Progenitor cell of endocrine pancreas (in vitro differentiated cells): Measurements from ENCODE around the gene ZCCHC3. TPM values are rescaled to one million over a fixed set of nuclear protein-coding genes. Genes with fewer than 3 reads are reported as not detected.

Source experiments
- DNase-seq: peaks from one replicate; pipeline ENCODE4 v3.0.0; 2021; ENCODE audit warnings: low spot score; ENCODE audit not compliant: unreplicated experiment
- H3K27ac Mint-ChIP-seq: 2 replicates; pipeline ENCODE4 v1.8.0; 2021; ENCODE audit warnings: mild to moderate bottlenecking, moderate library complexity, mixed read lengths
- H3K27me3 Mint-ChIP-seq: 2 replicates; pipeline ENCODE4 v1.8.0; 2021; ENCODE audit warnings: mixed read lengths
- H3K36me3 Mint-ChIP-seq: 2 replicates; pipeline ENCODE4 v1.8.0; 2022; ENCODE audit warnings: mixed read lengths; ENCODE audit not compliant: insufficient read depth
- H3K4me1 Mint-ChIP-seq: 2 replicates; pipeline ENCODE4 v1.8.0; 2021; ENCODE audit warnings: low read depth, mixed read lengths
- H3K4me3 Mint-ChIP-seq: 2 replicates; pipeline ENCODE4 v1.8.0; 2021; ENCODE audit warnings: low read depth, mild to moderate bottlenecking, moderate library complexity, mixed read lengths
- H3K9me3 Mint-ChIP-seq: 2 replicates; pipeline ENCODE4 v1.8.0; 2021; ENCODE audit warnings: low read depth, mixed read lengths
- total RNA-seq: library from RNA; stranded (reverse); gene quantifications from 2 replicates; pipeline ENCODE4 v1.2.1, GENCODE V29; 2021
- TF ChIP-seq, protein P1 (sequence below): fragments of 200-600 bp; sonication (generic); IDR thresholded peaks from one replicate; pipeline ENCODE4 v1.5.0; 2021; ENCODE audit warnings: antibody characterized with exemption, mild to moderate bottlenecking; ENCODE audit not compliant: unreplicated experiment

Gene ZCCHC3
- total RNA-seq, 1 donor from 2014 or later, result 31.2 TPM

GRCh38 chr20:341682-342081, 44.3 kb downstream of the ZCCHC3 start:
- no peak for DNase-seq
- H3K4me3 Mint-ChIP-seq, result no peak overlapping the region
- H3K4me1 Mint-ChIP-seq, result peaks cover 6% of the 10 kb centered on the region
- no peaks in the 10 kb centered on the region for H3K9me3 Mint-ChIP-seq
- H3K36me3 Mint-ChIP-seq, result no peaks in the 10 kb centered on the region
- TF ChIP-seq, protein P1, sequence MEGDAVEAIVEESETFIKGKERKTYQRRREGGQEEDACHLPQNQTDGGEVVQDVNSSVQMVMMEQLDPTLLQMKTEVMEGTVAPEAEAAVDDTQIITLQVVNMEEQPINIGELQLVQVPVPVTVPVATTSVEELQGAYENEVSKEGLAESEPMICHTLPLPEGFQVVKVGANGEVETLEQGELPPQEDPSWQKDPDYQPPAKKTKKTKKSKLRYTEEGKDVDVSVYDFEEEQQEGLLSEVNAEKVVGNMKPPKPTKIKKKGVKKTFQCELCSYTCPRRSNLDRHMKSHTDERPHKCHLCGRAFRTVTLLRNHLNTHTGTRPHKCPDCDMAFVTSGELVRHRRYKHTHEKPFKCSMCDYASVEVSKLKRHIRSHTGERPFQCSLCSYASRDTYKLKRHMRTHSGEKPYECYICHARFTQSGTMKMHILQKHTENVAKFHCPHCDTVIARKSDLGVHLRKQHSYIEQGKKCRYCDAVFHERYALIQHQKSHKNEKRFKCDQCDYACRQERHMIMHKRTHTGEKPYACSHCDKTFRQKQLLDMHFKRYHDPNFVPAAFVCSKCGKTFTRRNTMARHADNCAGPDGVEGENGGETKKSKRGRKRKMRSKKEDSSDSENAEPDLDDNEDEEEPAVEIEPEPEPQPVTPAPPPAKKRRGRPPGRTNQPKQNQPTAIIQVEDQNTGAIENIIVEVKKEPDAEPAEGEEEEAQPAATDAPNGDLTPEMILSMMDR, result no peak
- peaks cover 10% of the 10 kb centered on the region for H3K27me3 Mint-ChIP-seq
- no peak overlapping the region for H3K27ac Mint-ChIP-seq

DNA sequence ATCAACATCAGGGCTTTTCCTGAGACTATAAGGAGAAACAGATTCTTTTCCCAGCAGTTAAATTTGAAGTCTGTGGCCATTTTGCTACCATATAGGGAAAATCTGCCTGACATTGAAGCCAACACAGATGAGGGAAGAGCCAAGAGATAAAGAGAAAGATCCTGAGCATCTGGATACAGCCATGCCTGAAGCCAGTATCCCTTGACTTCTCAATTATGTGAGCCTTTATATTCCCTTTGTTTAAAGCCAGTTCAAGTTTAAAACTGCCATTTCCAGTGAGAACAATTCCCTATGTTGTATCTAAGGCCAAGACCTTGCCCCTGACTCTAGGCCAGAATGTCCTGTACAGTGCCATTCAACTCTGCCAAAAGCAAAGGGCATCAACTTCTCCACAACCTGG, 45.7 kb downstream of the ZCCHC3 start:
- no peak for DNase-seq
- Mint-ChIP-seq H3K4me3 (no peak overlapping the region), H3K4me1 (peaks cover 6% of the 10 kb centered on the region), H3K9me3 (no peaks in the 10 kb centered on the region), H3K36me3 (no peaks in the 10 kb centered on the region), H3K27ac (no peak overlapping the region), H3K27me3 (peaks cover 7% of the 10 kb centered on the region)
- TF ChIP-seq, protein P1, result no peak

DNA sequence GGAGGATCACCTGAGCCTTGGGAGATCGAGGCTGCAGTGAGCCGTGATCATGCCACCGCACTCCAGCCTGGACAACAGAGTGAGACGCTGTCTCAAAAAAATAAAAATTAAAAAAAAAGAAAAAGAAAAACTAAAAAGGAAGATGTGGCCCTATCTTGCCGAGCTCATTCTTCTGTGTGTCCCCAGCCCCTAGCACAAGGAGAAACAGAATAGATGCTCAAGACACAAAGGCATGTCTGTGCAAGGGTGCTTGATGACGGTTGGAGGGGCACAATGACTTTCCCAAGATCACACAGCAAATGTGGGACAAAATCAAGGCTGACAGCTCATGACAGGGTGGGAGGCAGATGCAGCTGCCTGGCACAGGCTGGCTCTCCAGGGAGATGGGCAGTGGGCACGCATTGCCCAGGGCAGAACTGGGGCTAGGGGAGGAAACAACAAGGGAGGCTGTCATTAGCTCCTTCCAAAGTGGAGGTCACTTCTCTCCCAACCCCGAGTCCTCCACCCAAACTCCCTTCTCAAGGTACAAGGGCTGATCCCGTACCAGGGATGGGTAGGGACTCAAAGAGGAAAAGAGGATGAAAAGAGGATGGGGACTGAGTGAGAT, 48.8 kb downstream of the ZCCHC3 start:
- peak overlapping the region; percentile 89 for H3K27ac Mint-ChIP-seq
- TF ChIP-seq, protein P1, result no peak
- peaks cover 4% of the 10 kb centered on the region for H3K36me3 Mint-ChIP-seq
- H3K9me3 Mint-ChIP-seq, result no peaks in the 10 kb centered on the region
- peaks cover 16% of the 10 kb centered on the region for H3K4me1 Mint-ChIP-seq
- H3K4me3 Mint-ChIP-seq, result peak overlapping the region; percentile 86
- peaks cover 3% of the 10 kb centered on the region for H3K27me3 Mint-ChIP-seq
- DNase-seq, result no peak

DNA sequence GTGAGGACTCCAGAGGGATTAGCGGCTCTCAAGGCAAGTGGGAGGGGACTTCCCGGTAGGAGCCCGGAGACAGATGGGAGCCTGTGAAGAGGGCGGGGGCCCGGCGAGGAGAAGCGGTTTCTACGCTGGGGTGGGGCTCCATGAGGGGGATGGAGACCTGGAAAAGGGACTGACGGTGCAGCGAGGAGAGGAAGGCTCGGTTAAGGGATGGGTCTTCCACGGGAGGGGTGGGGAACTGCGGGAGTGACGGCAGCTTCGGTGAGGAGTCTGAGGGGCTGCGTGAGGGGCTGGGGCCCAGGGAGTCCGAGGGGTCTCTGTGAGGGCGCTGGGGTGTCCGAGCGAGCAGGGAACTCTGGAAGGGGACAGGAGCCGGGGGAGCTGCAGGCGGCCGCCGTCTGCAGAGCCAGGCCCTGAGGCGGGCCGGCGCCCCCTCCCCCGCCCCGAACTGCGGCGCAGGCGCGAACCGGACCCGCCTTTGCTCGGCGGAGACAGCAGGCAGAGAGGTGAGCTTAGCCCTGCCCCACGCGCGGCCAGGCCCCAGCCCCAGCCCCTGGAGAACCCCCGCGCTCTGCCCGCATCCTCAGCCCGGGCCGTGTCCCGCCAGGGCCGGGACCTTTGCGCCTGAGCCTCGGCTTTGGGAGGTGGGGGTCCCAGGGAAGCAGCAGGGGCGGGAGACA, 49.4 kb downstream of the ZCCHC3 start, which contains the start of gene NRSN2:
Gene NRSN2 (plus strand): TSS at position 472 of the 677 bp plus-strand sequence. CDS start 2,533 bp downstream, outside the sequence.
- peak within 1 kb of the TSS; percentile 86 for H3K4me3 Mint-ChIP-seq
- TF ChIP-seq, protein P1, result no peak
- DNase-seq, result peak; percentile 58
- H3K36me3 Mint-ChIP-seq, result peaks cover 4% of the 10 kb centered on the region
- peaks cover 3% of the 10 kb centered on the region for H3K27me3 Mint-ChIP-seq
- H3K9me3 Mint-ChIP-seq, result no peaks in the 10 kb centered on the region
- H3K27ac Mint-ChIP-seq, result peak within 1 kb of the TSS; percentile 97
- peaks cover 16% of the 10 kb centered on the region for H3K4me1 Mint-ChIP-seq

- peaks cover 16% of the 10 kb centered on the region for H3K4me1 Mint-ChIP-seq
- peaks cover 4% of the 10 kb centered on the region for H3K36me3 Mint-ChIP-seq
- TF ChIP-seq, protein P1, result no peak
- no peaks in the 10 kb centered on the region for H3K9me3 Mint-ChIP-seq
- peak overlapping the region; percentile 33 for H3K27ac Mint-ChIP-seq
- no peak for DNase-seq
- peaks cover 3% of the 10 kb centered on the region for H3K27me3 Mint-ChIP-seq
- H3K4me3 Mint-ChIP-seq, result peak overlapping the region; percentile 86
These were observed 49.9 kb downstream of the ZCCHC3 start for GRCh38 chr20:347317-347639.
